Measurements from ENCODE around the gene SLC24A3.

DNA sequence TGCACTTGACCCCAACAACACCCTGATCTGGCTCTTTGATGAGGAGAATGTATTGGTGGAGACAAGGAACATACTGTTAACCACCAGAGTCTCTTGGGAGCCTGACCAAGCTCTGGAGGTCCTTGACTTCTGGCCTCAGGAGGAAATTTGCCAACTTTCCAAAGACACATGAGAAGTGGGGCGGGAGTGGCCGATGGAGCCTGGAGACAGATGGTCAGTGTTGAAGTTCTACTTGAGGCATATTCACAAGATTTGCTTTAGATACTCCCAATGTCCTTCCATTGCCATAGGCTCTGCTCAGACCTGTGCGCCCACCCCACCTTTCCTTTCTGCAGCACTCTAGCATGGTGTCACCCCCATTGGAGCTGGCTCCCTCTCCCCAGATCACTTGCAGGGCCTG, 241.0 kb downstream of the SLC24A3 start:
- TF ChIP-seq, protein P1, sequence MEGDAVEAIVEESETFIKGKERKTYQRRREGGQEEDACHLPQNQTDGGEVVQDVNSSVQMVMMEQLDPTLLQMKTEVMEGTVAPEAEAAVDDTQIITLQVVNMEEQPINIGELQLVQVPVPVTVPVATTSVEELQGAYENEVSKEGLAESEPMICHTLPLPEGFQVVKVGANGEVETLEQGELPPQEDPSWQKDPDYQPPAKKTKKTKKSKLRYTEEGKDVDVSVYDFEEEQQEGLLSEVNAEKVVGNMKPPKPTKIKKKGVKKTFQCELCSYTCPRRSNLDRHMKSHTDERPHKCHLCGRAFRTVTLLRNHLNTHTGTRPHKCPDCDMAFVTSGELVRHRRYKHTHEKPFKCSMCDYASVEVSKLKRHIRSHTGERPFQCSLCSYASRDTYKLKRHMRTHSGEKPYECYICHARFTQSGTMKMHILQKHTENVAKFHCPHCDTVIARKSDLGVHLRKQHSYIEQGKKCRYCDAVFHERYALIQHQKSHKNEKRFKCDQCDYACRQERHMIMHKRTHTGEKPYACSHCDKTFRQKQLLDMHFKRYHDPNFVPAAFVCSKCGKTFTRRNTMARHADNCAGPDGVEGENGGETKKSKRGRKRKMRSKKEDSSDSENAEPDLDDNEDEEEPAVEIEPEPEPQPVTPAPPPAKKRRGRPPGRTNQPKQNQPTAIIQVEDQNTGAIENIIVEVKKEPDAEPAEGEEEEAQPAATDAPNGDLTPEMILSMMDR (optimal IDR thresholded peaks at IDR 0.05 in 1 of 3, IDR thresholded peaks at IDR 0.05 in 1 of 3, conservative IDR thresholded peaks at IDR 0.05 in 1 of 3; ENCODE audit: extremely low read depth in 1 of 3, insufficient read depth in 2 of 3, low read length in 3 of 3) = no peak
- TF ChIP-seq EZH2 (IDR thresholded peaks at IDR 0.05; ENCODE audit: low read length) = no peak
